Stomach (tissue), 4 donors: ENCODE data around the gene TCL1B.

Source experiments
- CTCF ChIP-seq, 7 experiments: fragments of 450-650 bp in 4 of 7; fragments of 200-600 bp in 3 of 7; sonication (generic) in 3 of 7; IDR thresholded peaks; one replicate each; pipeline ENCODE4 v1.5.1; 2016 to 2019; ENCODE audit warnings: antibody characterized with exemption in 7 of 7, control low read depth in 2 of 7, mild to moderate bottlenecking in 1 of 7
- POLR2AphosphoS5 ChIP-seq, 3 donors: sonication (generic); formaldehyde crosslinking; IDR thresholded peaks; one replicate each; pipeline ENCODE4 v1.6.1; 2016; ENCODE audit warnings: antibody characterized with exemption in 3 of 3

- TF ChIP-seq CTCF (IDR thresholded peaks at IDR 0.05) = no peak
- TF ChIP-seq POLR2AphosphoS5 (IDR thresholded peaks at IDR 0.05) = no peak
Observed at GRCh38 chr14:95713596-95714371, 27.6 kb downstream of the TCL1B start, which contains the start of gene TCL1A.
